Osteocyte (in vitro differentiated cells): ENCODE results near the gene ADCY2. TPM values are rescaled to one million over a fixed set of nuclear protein-coding genes. Genes with fewer than 3 reads are reported as not detected.

Source experiments
- DNase-seq: peaks from one replicate; pipeline ENCODE4 v3.0.0; 2021; ENCODE audit warnings: mixed read lengths; ENCODE audit not compliant: unreplicated experiment; ENCODE audit errors: extremely low spot score
- H3K27ac Mint-ChIP-seq: one replicate; pipeline ENCODE4 v1.8.0; 2021; ENCODE audit warnings: mild to moderate bottlenecking, mixed read lengths; ENCODE audit not compliant: unreplicated experiment
- H3K27me3 Mint-ChIP-seq: one replicate; pipeline ENCODE4 v1.8.0; 2021; ENCODE audit warnings: mixed read lengths; ENCODE audit not compliant: unreplicated experiment
- H3K36me3 Mint-ChIP-seq: one replicate; pipeline ENCODE4 v1.8.0; 2021; ENCODE audit warnings: mixed read lengths; ENCODE audit not compliant: unreplicated experiment
- H3K4me1 Mint-ChIP-seq: one replicate; pipeline ENCODE4 v1.8.0; 2021; ENCODE audit warnings: mixed read lengths; ENCODE audit not compliant: unreplicated experiment
- H3K4me3 Mint-ChIP-seq: one replicate; pipeline ENCODE4 v1.8.0; 2021; ENCODE audit warnings: mild to moderate bottlenecking, moderate library complexity, mixed read lengths; ENCODE audit not compliant: unreplicated experiment
- H3K9me3 Mint-ChIP-seq: one replicate; pipeline ENCODE4 v1.8.0; 2021; ENCODE audit warnings: mixed read lengths; ENCODE audit not compliant: unreplicated experiment
- CTCF ChIP-seq: fragments of 200-600 bp; sonication (generic); IDR thresholded peaks from 2 replicates; pipeline ENCODE4 v1.5.0; 2021; ENCODE audit warnings: antibody characterized with exemption, mild to moderate bottlenecking, moderate library complexity
- total RNA-seq: library from RNA; stranded (reverse); gene quantifications from 2 replicates; pipeline ENCODE4 v1.2.1, GENCODE V29; 2021

Gene ADCY2
- total RNA-seq, 1 donor from 2014 or later = not detected

DNA sequence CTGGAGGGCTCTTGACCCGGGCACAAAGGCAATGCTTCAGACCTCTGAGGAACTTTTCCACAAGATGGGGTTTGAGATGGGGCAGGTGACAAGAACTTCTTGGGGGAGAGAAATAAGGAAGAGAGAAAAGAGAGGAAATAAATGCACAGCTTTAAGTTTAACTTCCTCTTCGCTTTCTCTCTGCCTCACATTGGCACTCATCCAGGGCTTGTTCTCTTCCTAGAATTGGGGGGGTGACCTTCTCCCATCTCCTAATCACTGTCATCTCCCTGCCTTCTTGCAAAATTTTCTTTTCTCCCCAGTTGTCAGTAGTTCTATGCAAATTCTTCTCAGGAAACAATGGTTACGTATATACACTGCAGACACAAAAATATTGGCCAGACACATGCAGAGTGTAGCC lies 19.1 kb upstream of the ADCY2 start:
- Mint-ChIP-seq H3K9me3 (peaks cover 19% of the 10 kb centered on the region), H3K27ac (no peak overlapping the region), H3K4me3 (no peak overlapping the region), H3K36me3 (no peaks in the 10 kb centered on the region), H3K4me1 (no peaks in the 10 kb centered on the region), H3K27me3 (no peaks in the 10 kb centered on the region)
- no peak for TF ChIP-seq CTCF
- no peak for DNase-seq

- no peaks in the 10 kb centered on the region for H3K36me3 Mint-ChIP-seq
- no peak for DNase-seq
- H3K4me3 Mint-ChIP-seq = no peak overlapping the region
- H3K9me3 Mint-ChIP-seq = peaks cover 19% of the 10 kb centered on the region
- no peak for TF ChIP-seq CTCF
- H3K27me3 Mint-ChIP-seq = no peaks in the 10 kb centered on the region
- H3K27ac Mint-ChIP-seq = no peak overlapping the region
- no peaks in the 10 kb centered on the region for H3K4me1 Mint-ChIP-seq
These were observed 18.2 kb upstream of the ADCY2 start for GRCh38 chr5:7377761-7378160.

GRCh38 chr5:7382588-7382987 lies 13.3 kb upstream of the ADCY2 start:
- no peak overlapping the region for H3K4me3 Mint-ChIP-seq
- H3K9me3 Mint-ChIP-seq = no peaks in the 10 kb centered on the region
- no peaks in the 10 kb centered on the region for H3K4me1 Mint-ChIP-seq
- H3K36me3 Mint-ChIP-seq = no peaks in the 10 kb centered on the region
- H3K27me3 Mint-ChIP-seq = no peaks in the 10 kb centered on the region
- no peak overlapping the region for H3K27ac Mint-ChIP-seq
- DNase-seq = no peak
- no peak for TF ChIP-seq CTCF

GRCh38 chr5:7385681-7386080 lies 10.3 kb upstream of the ADCY2 start:
- no peak overlapping the region for H3K4me3 Mint-ChIP-seq
- DNase-seq = no peak
- TF ChIP-seq CTCF = no peak
- no peaks in the 10 kb centered on the region for H3K27me3 Mint-ChIP-seq
- H3K36me3 Mint-ChIP-seq = no peaks in the 10 kb centered on the region
- H3K4me1 Mint-ChIP-seq = no peaks in the 10 kb centered on the region
- no peaks in the 10 kb centered on the region for H3K9me3 Mint-ChIP-seq
- no peak overlapping the region for H3K27ac Mint-ChIP-seq

- Mint-ChIP-seq H3K4me1 (no peaks in the 10 kb centered on the region), H3K9me3 (no peaks in the 10 kb centered on the region), H3K27ac (no peak overlapping the region), H3K4me3 (no peak overlapping the region), H3K36me3 (no peaks in the 10 kb centered on the region), H3K27me3 (peaks cover 18% of the 10 kb centered on the region)
- DNase-seq = no peak
- no peak for TF ChIP-seq CTCF
These were observed 7.4 kb upstream of the ADCY2 start for GRCh38 chr5:7388553-7388952.
